Inferior parietal cortex (tissue), 1 donor: ENCODE data around the gene LAMA5.

Experiments used
- DNase-seq: peaks from one replicate; pipeline ENCODE4 v3.0.0-alpha.2; 2016; ENCODE audit errors: extremely low spot score

The LAMA5 gene

GRCh38 chr20:62347151-62347404, 20.0 kb downstream of the LAMA5 start:
- no peak for DNase-seq

GRCh38 chr20:62346398-62347150, 20.5 kb downstream of the LAMA5 start:
- no peak for DNase-seq

GRCh38 chr20:62345681-62346370, 21.3 kb downstream of the LAMA5 start:
- DNase-seq, result no peak

- no peak for DNase-seq
Measured at GRCh38 chr20:62344782-62345181, 22.3 kb downstream of the LAMA5 start.

- DNase-seq, result no peak
Measured at GRCh38 chr20:62344092-62344491, 23.0 kb downstream of the LAMA5 start.

- no peak for DNase-seq
Measured at GRCh38 chr20:62342910-62343309, 24.2 kb downstream of the LAMA5 start.

GRCh38 chr20:62339647-62340062, 27.5 kb downstream of the LAMA5 start:
- no peak for DNase-seq

GRCh38 chr20:62338294-62338620, 28.9 kb downstream of the LAMA5 start:
- DNase-seq, result no peak

- DNase-seq, result no peak
Measured at GRCh38 chr20:62337558-62338293, 29.4 kb downstream of the LAMA5 start.

- DNase-seq, result no peak
Measured at GRCh38 chr20:62336775-62337557, 30.1 kb downstream of the LAMA5 start.

GRCh38 chr20:62336329-62336728, 30.8 kb downstream of the LAMA5 start:
- no peak for DNase-seq

- DNase-seq, result no peak
Measured at GRCh38 chr20:62335532-62335931, 31.6 kb downstream of the LAMA5 start.

- DNase-seq, result no peak
Measured at GRCh38 chr20:62334881-62335280, 32.2 kb downstream of the LAMA5 start.

- DNase-seq, result no peak
Measured at GRCh38 chr20:62333820-62334595, 33.1 kb downstream of the LAMA5 start.

GRCh38 chr20:62332989-62333819, 33.9 kb downstream of the LAMA5 start:
- no peak for DNase-seq

GRCh38 chr20:62332421-62332820, 34.7 kb downstream of the LAMA5 start:
- DNase-seq, result no peak

GRCh38 chr20:62331347-62331746, 35.8 kb downstream of the LAMA5 start:
- DNase-seq, result no peak

GRCh38 chr20:62330576-62331317, 36.4 kb downstream of the LAMA5 start:
- no peak for DNase-seq

GRCh38 chr20:62329389-62330377, 37.4 kb downstream of the LAMA5 start:
- no peak for DNase-seq
